Bronchial epithelial cell (primary cell): Measurements from ENCODE around the gene SPON1. TPM values are rescaled to one million over a fixed set of nuclear protein-coding genes. Genes with fewer than 3 reads are reported as not detected.
"Not testable (repeated sequence)": the region's sequence is repeated elsewhere in the genome, so short reads cannot be mapped to it uniquely, and the experiment has no call there.

ENCODE experiments used
- DNase-seq: peaks from one replicate; pipeline ENCODE4 v3.0.0-alpha.2; 2010; ENCODE audit warnings: low read depth
- FAIRE-seq: peaks from 2 replicates; lab custom pipeline; 2011; peaks lifted over from hg19 to GRCh38; lab: Jason Lieb, UNC
- H3K27me3 ChIP-seq: 2 replicates; pipeline ENCODE4 v1.5.1; 2011; ENCODE audit warnings: low read length; ENCODE audit not compliant: control insufficient read depth, insufficient read depth
- H3K36me3 ChIP-seq: 2 replicates; pipeline ENCODE4 v1.5.1; 2011; ENCODE audit warnings: low read length; ENCODE audit not compliant: control insufficient read depth, insufficient read depth
- H3K4me3 ChIP-seq: 2 replicates; pipeline ENCODE4 v1.5.1; 2011; ENCODE audit warnings: mild to moderate bottlenecking, low read depth, low read length, control low read depth
- total RNA-seq: library from RNA; depleted of rRNA; stranded (reverse); fragments of >200 nt; gene quantifications from 2 replicates; pipeline ENCODE4 v1.2.1, GENCODE V29; 2014
- TF ChIP-seq, protein P1 (sequence below): IDR thresholded peaks from 2 replicates; pipeline ENCODE4 v1.5.1; 2011; ENCODE audit warnings: mild to moderate bottlenecking, moderate library complexity, low read length, control low read depth, inconsistent platforms; ENCODE audit not compliant: insufficient read depth, severe bottlenecking

Gene SPON1
- total RNA-seq, 1 donor from 2014 or later = 0.26 TPM

DNA sequence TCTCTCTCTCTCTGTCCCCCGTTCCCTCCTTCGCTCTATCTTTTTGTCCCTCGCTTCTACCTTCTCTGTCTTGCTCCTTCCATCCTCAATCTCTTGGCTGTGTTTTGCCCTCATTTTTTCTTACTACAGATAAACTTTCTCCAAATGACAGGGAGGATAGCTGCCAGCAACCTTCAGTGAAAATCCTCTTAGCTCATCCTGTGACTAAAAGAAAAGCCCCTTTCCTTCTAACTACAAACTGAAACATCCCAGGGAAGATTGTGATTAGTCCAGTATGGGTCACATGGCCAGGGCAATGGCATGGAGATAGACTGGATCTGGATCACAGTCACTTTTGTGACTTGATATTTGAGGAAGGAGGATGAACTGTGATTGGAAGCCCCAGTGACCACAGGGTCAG is 10.4 kb downstream of the SPON1 start:
- no peak for DNase-seq
- Histone ChIP-seq H3K27me3 (peaks cover 8% of the 10 kb centered on the region), H3K36me3 (no peaks in the 10 kb centered on the region), H3K4me3 (no peak overlapping the region)
- TF ChIP-seq, protein P1, sequence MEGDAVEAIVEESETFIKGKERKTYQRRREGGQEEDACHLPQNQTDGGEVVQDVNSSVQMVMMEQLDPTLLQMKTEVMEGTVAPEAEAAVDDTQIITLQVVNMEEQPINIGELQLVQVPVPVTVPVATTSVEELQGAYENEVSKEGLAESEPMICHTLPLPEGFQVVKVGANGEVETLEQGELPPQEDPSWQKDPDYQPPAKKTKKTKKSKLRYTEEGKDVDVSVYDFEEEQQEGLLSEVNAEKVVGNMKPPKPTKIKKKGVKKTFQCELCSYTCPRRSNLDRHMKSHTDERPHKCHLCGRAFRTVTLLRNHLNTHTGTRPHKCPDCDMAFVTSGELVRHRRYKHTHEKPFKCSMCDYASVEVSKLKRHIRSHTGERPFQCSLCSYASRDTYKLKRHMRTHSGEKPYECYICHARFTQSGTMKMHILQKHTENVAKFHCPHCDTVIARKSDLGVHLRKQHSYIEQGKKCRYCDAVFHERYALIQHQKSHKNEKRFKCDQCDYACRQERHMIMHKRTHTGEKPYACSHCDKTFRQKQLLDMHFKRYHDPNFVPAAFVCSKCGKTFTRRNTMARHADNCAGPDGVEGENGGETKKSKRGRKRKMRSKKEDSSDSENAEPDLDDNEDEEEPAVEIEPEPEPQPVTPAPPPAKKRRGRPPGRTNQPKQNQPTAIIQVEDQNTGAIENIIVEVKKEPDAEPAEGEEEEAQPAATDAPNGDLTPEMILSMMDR = no peak
- no peak for FAIRE-seq

DNA sequence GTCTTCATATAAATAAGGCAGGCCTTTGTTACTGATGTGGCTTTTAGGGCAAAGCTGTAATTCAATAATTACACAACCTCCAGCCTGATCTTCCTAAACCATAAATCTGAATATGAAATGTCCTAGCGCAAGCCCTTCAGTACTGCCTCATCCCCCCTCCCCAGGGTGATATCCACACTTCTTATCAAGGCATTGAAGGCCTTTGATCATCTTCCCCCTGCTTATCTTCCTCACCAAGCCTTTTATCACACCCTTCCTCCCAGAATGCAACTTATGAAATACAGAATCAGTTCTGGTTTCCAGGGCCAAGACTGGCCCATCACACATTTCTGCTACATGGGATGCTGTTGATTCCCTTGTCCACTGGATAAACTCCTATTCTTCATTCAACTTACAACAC is 12.1 kb downstream of the SPON1 start:
- TF ChIP-seq, protein P1 = no peak
- no peak overlapping the region for H3K4me3 ChIP-seq
- FAIRE-seq (no peak), DNase-seq (no peak)
- no peaks in the 10 kb centered on the region for H3K36me3 ChIP-seq
- peaks cover 8% of the 10 kb centered on the region for H3K27me3 ChIP-seq

DNA sequence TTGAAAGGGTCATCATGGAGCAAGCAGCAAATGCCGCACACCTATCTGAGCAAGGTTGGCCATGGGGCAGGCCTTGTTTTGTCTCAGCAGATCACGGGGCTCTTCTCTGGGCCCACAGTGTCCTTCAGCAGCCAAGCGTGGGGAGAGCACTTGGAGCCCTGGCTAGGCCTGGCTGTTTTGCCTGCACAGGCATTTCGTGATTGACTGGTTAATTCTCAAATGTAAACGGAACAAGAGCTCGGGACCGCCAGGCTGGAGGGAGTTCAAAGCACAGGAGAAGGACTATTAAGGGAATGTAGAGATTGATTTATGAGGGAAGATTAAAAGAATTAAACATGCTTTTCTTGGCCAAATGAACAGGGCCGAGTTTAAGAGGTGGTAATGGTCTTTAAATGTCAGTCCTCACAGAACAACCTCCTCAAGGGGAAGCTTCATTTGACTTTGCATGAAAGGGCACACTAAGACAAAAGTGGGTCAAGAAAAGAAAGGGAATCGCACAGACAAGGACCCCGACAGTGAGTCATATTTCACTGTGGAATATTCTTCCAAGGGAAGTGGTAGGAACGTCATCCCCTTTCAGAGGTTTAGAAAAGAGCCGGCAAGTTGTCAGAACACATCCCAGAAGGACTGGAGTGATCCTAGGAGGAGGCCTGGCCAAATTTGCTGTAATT is 20.7 kb downstream of the SPON1 start:
- Histone ChIP-seq H3K4me3 (no peak overlapping the region), H3K36me3 (no peaks in the 10 kb centered on the region), H3K27me3 (no peaks in the 10 kb centered on the region)
- TF ChIP-seq, protein P1 = no peak
- no peak for FAIRE-seq
- peak; percentile 25 for DNase-seq

DNA sequence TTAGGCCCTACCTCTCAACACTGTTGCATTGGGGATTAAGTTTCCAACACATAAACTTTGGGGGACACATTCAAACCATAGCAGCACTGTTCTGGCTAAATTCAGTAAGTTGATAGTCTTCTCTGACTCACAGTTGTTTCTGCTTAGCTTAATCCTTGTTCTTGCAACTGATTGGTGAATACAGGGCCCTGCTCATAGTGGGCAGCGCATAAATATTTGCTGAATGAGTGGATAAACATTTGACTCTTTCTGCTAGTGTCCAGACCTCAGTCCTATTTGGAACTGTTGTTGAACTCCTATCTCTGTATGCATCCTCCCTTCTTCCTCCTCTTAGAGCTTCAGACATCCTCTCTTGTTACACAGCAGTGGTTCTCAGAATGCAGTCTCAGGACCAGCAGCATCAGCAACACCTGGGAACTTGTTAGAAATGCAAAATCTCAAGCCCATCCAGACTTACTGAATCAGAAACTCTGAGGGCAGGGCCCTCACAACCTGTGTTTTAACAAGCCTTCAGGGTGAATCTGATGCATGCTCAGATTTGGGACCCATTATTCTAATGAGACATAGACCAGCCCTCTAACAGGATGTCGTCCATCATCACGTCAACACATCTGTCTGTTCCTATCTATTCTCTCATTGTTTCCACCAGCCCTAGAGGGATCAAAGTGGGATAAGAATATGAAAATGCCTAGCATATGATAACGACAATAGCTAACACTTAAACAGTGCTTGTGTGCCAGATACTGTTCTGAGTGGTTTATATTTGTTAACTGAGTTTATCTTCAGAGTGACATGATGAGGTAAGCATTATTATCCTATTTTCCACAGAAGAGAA is 22.3 kb downstream of the SPON1 start:
- no peaks in the 10 kb centered on the region for H3K36me3 ChIP-seq
- DNase-seq = peak; percentile 61
- no peak for FAIRE-seq

DNA sequence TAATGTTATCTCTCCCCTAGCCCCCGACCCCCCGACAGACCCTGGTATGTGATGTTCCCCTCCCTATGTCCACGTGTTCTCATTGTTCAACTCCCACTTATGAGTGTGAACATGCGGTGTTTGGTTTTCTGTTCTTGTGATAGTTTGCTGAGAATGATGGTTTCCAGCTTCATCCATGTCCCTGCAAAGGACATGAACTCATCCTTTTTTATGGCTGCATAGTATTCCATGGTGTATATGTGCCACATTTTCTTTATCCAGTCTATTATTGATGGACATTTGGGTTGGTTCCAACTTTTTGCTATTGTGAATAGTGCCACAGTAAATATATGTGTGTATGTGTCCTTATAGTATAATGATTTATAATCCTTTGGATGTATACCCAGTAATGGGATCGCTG is 24.2 kb downstream of the SPON1 start:
- not testable (repeated sequence) for H3K36me3 ChIP-seq, H3K4me3 ChIP-seq, DNase-seq, H3K27me3 ChIP-seq, FAIRE-seq

More for the DNA sequence above, 22.3 kb downstream of the SPON1 start:
- no peaks in the 10 kb centered on the region for H3K27me3 ChIP-seq
- TF ChIP-seq, protein P1 = no peak
- no peak overlapping the region for H3K4me3 ChIP-seq

DNA sequence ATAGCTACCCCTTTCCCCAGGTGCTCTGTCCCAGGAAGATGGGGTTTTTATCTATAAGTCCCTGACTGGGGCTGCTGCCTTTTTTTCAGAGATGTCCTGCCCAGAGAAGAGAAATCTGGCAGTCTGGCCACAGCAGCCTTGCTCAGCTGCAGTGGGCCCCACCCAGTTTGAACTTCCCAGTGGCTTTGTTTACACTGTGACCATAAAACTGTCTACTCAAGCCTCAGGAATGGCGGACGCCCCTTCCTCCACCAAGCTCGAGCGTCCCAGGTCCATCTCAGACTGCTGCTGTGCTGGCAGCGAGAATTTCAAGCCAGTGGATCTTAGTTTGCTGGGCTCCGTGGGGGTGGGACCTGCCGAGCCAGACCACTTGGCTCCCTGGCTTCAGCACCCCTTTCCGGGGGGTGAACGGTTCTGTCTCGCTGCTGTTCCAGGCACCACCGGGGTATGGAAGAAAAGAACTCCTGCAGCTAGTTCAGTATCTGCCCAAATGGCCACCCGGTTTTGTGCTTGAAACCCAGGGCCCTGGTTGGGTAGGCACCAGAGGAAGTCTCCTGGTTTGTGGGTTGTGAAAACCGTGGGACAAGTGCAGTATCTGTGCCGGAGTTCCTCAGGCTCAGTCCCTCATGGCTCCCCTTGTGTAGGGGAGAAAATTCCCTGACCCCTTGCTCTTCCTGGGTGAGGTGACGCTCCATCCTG is 29.8 kb downstream of the SPON1 start:
- not testable (repeated sequence) for H3K4me3 ChIP-seq, FAIRE-seq, H3K36me3 ChIP-seq, H3K27me3 ChIP-seq
- peak; percentile 24 for DNase-seq
